Fibroblast of mammary gland (primary cell): ENCODE results near the gene ITPRIPL1.
"Not testable (repeated sequence)": the region's sequence is repeated elsewhere in the genome, so short reads cannot be mapped to it uniquely, and the experiment has no call there.

Experiments used
- DNase-seq: peaks from one replicate; pipeline ENCODE4 v3.0.0-alpha.2; 2010; ENCODE audit warnings: low read depth
- H3K4me3 ChIP-seq: 2 replicates; pipeline ENCODE4 v1.5.1; 2011; ENCODE audit warnings: low read depth, mild to moderate bottlenecking, low read length, moderate library complexity; ENCODE audit not compliant: control insufficient read depth
- CTCF ChIP-seq: conservative IDR thresholded peaks from 2 replicates; pipeline ENCODE4 v1.5.1; 2011; ENCODE audit warnings: low read depth, low read length, inconsistent platforms; ENCODE audit not compliant: control insufficient read depth, insufficient read depth

Gene ITPRIPL1

GRCh38 chr2:96325041-96325883 lies at the start of gene ITPRIPL1:
Gene ITPRIPL1 (plus strand): TSS chr2:96325317. CDS start chr2:96325840, 523 bp downstream.
- no peak for TF ChIP-seq CTCF
- H3K4me3 ChIP-seq, result peak within 1 kb of the TSS; percentile 52
- peak; percentile 23 for DNase-seq

DNA sequence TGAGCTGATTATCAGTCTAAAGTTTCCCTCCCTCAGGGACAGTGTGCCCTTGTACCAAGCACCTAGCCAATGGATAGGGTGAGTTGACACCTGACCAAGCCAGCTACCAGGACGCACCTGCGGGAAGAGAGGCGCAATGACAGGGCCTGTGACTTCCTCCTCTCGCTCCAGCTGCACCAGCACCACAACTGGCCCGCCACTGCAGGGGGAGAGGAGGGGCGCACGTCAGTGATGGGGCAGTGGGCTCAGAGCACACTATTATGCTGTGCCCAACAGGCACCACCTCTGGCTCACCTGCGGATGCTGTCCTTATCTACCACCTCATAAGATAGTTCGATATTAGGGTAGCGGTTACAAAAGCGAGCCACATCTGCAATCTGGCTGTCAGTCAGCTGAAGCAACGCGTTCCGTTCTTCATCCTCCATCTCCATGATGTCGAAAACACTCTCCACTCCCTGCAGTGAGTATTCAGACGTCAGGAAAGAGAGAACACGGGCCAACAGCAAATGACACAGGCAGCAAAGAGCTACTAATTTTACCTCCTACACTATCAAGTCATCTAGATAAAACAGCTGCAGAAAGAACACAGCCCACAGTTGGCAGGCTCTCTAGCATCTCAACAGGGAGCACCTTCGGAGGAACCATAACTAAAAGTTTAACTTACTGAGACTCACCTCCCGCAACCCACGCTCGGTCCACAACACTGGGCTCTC lies 48.2 kb upstream of the ITPRIPL1 start:
- no peak for DNase-seq
- H3K4me3 ChIP-seq, result no peak overlapping the region
- TF ChIP-seq CTCF, result no peak

DNA sequence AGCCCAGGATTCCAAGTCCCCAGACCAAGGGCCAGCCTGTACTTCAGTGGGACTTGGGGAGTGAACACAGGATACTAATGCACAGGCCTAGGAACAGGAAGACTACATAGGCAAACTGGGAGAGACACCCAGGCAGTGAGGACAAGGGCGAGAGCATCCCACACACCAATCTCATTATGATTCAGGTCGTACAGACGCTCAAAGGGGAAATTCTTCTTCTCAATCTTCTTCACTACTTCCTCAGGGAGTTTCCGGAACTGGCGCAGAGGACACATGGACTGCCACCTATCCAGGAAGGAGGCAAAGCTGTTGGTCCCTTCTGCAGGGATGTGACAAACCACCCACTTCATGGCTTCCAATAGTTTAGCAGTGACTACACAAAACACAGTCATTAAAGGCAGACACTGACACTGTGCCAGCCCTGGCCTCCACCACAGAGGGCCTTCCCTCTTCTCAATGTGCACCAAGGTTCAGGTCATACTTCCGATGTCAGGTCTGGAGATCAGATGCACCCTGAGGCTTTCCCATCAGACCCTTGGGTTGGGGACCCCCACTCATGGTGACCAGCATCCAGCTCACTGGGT lies 37.8 kb upstream of the ITPRIPL1 start:
- TF ChIP-seq CTCF, result no peak
- H3K4me3 ChIP-seq, result no peak overlapping the region
- no peak for DNase-seq

DNA sequence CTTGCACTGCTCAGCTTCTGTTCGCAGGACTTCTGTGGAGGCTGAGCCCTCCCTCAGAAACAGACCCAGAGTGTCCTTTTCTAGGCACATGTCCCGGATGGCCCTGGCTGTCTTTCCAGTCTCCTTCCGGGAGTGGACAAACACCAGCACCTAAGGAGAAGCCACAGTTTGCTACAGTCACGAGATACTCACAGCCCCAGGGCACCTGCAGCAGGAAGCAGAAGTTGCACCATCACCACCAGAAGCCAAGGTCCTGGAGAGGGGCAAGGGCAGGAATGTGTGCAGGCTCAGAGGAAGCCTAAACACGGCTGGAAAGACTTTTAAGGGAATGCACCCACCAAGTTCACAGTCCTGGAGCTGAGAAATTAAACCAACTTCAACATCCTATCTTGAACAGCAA lies 33.4 kb upstream of the ITPRIPL1 start:
- H3K4me3 ChIP-seq, result no peak overlapping the region
- DNase-seq, result no peak
- no peak for TF ChIP-seq CTCF

DNA sequence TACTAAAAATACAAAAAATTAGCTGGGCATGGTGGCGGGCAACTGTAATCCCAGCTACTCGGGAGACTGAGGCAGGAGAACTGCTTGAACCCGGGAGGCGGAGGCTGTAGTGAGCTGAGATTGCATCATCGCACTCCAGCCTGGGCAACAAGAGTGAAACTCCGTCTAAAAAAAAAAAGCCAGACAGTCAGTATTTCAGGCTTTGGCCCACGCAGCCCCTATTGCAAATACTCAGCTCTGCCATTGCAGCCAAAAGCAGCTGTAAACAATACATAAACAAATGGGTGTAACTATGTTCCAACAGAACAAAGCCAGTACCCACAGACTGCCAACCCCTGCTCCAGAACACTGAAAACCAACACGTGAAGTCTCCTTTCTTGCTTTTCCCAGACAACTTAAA lies 30.8 kb upstream of the ITPRIPL1 start:
- H3K4me3 ChIP-seq, DNase-seq: not testable (repeated sequence)

- no peak for DNase-seq
- TF ChIP-seq CTCF, result no peak
These were observed 28.2 kb upstream of the ITPRIPL1 start for GRCh38 chr2:96296925-96297324.

DNA sequence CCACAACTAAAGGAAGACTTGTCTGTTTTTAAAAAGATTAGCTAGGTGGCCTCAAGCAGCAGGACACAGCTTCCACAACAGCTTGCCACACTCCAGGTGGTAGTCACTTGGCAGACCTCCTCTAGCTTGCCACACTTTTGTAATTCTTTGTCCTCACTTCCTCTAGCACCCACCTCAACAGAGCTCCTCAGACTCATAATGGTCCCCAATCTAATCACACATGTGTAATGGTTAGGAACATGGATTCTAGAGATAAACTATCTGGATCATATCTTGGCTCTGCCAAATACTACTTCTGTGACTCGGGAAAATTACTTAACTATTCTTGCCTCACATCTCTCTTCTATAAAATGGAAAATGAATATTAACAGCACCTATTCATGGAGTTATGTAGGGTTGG lies 23.3 kb upstream of the ITPRIPL1 start:
- TF ChIP-seq CTCF, result no peak
- H3K4me3 ChIP-seq, result no peak overlapping the region
- DNase-seq, result no peak

More at GRCh38 chr2:96296925-96297324, 28.2 kb upstream of the ITPRIPL1 start:
- H3K4me3 ChIP-seq, result no peak overlapping the region
